Renal cortex interstitium (tissue), 11 donors: ENCODE data around the gene RGS7. TPM values are rescaled to one million over a fixed set of nuclear protein-coding genes. Genes with fewer than 3 reads are reported as not detected.
"Not testable (repeated sequence)": the region's sequence is repeated elsewhere in the genome, so short reads cannot be mapped to it uniquely, and the experiment has no call there.

Source experiments
- DNase-seq, 11 donors: peaks; one replicate each; pipeline ENCODE4 v3.0.0-alpha.2; 2013; ENCODE audit warnings: low read depth in 9 of 11, low spot score in 4 of 11; ENCODE audit errors: extremely low read depth in 1 of 11
- polyA plus RNA-seq, 3 donors: library from polyadenylated mRNA; unstranded; fragments of 120-200 nt; gene quantifications; one replicate each; pipeline ENCODE4 v1.2.1, GENCODE V29; 2013; ENCODE audit not compliant: insufficient read length in 3 of 3

RGS7 gene
- polyA plus RNA-seq, 3 donors: 5.2 to 5.8 (median 5.6) TPM

DNA sequence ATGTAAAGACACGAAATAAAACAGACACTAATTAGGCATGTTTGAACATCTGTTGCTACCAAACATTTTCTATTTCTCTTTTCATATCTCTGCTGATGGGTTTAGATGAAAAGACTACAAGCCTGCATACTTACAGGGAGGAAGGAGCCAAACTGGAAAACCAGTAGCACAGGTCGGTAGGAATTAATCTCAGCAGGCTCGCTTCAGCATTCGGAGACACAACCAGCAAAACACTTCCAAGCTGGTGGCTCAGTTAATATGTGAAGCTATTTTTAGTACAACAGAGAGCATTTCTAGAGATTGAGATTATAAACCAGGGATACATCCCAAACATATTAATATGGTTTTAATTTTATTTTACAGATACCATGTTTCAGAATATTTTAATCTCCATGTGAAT is 444.2 kb downstream of the RGS7 start:
- no peak for DNase-seq

DNA sequence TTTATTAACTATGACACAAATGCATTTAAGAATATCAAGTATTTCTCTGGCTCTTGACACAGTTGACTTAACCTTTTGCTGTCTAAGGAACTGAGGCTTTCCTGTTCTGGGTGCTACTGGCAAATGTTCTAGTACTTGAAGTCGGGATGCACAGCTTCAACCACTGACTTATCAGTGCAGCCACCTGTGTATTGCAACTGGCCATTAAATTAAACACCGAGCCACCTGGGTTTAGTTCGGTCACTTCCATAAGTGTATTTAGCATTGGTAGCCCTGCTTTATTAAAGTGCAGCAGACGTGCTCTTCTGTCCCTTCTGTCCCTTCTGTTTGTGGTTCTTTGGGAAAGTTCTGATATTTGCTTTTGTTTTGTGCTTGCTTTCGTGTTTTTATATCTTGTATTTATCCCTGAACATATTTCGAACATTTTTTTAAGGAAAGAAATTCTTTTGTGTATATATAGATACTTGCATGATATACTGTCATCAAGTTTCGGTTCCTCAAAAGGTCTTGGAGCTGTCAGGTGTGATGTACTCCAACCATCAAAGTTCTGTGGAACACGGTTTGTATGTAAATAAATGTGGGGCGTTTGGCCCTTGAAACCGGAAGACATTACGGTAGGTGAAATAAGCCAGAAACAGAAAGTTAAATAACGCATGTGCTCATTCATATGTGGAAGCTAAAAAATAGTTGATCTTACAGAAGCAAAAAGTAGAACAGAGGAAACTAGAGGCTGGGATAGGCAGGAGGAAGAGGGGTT is 447.1 kb downstream of the RGS7 start:
- no peak for DNase-seq

DNA sequence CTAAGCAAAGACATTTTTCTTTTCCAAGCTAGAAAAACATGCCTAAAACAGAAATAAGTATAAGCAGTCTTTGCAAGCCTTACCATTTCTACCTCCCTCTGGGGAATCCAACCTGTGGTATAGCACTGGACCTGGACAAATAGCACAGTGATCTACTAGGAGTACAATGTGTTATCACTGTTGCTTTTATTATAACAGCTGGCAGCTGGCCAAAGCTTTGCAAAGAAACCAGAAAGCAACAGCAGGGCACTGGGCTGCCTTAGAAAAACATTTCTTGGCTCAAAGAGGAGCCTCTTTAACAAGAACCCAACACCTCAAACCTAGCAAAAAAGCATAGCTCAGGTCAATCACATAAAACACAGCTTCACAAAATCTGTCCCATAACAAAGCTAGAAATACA is 450.5 kb downstream of the RGS7 start:
- DNase-seq: no peak

DNA sequence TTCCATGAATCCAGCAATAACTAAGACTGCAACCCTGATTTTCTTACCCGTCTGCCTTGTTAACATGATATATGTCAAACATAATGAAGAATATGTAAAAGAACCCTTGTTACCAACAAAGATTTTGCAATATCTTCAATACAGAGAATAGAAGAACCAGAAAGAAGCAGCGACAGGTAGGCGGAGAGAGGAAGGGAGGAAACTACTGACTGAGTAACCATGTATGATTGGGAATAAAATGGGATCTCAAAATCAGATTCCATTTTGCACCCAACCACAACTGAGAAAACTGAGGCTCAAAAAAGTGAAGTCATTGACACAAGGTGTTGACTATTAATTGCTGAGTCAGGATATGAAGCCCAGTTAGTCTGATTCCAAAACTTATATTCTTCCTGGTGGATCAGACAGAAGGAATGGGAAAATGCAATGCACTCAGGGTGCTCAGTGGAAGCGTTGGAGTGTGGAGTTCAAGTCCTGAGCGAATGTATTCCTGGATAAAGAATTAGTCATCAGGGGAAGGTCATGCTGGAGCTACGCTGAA is 451.7 kb downstream of the RGS7 start:
- no peak for DNase-seq

DNA sequence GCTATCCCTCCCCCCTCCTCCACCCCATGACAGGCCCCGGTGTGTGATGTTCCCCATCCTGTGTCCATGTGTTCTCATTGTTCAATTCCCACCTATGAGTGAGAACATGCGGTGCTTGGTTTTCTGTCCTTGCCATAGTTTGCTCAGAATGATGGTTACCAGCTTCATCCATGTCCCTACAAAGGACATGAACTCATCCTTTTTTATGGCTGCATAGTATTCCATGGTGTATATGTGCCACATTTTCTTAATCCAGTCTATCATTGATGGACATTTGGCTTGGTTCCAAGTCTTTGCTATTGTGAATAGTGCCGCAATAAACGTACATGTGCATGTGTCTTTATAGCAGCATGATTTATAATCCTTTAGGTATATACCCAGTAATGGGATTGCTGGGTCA is 461.6 kb downstream of the RGS7 start:
- DNase-seq: not testable (repeated sequence)

DNA sequence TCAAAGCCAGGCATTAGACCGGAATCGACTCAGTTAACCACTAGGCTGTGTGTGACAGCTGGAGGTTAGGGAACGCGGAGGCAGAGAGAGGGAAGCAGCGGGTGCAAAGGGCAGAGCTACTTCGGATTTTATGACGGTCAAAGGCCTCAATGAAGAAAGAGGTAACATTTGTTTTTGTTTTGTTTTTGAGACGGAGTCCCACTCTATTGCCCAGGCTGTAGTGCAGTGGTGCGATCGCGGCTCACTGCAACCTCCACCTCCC is 468.3 kb downstream of the RGS7 start:
- no peak for DNase-seq

DNA sequence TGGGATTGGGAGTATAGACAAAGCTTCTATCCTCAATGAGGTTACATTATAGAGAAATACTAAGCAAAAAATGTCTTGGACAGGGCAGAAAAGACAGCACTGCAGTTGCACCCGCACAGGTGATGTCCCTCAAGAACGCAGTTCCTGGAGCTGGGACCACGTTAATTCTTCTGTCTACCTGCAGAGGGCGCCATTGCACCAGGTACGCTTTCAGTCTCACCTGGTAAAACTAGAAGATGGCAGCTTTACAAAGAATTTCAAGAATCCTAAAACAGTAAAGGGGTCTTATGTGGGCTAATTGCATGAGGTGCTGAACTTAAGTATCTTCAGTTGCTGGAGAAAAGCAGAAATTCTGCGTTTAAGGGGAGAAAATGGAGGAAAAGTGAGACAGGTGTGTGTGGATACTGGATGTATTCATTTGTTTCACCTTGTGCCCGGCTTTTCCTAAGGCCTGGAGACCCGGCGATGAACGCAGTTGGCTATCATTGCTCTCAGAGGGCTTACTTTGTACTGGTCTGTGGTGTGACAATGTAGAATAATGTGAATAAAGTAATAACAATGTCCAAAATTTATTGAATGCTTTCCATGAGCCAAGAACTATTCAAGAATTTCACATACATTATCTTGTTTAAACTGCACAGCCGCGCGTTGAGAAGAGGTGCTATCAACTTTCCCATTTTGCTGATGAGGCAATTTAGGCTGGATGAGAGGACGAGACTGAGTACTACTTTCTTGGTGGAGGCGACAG is 468.8 kb downstream of the RGS7 start:
- DNase-seq: peak; percentile 13 to 44 (median 31)

DNA sequence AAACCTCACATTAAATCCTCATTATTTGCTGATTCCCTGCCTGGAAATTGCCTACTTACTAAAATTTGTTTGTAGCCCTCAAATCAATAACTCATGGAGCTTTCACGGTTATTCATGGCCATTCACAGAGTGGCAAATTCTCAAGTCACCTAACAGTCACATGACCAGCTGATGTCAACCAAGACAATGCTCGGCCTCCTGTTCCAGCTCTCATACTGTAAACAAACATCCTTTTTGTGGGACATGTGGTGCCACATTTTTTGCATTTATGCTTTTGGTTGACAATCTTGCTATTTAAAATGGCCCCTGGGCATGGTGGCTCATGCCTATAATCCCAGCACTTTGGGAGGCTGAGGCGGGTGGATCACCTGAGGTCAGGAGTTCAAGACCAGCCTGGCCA is 473.5 kb downstream of the RGS7 start:
- no peak for DNase-seq

DNA sequence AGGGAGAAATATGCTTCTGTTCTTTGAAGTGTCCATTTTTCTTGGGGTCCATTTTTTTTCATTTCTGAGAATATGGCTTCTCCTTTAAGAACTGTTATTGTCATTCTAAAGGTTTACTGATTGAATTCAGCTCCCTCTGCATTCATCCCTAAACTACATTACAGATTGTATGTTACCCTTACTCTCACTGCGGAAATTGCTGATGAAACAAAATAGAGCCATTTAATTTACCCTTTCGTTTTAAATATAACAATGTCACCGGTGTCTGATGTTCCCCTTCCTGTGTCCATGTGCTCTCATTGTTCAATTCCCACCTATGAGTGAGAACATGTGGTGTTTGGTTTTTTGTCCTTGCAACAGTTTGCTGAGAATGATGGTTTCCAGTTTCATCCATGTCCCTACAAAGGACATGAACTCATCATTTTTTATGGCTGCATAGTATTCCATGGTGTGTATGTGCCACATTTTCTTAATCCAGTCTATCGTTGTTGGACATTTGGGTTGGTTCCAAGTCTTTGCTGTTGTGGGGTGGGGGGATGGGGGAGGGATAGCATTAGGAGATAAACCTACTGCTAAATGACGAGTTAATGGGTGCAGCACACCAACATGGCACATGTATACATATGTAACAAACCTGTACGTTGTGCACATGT is 474.2 kb downstream of the RGS7 start:
- DNase-seq: not testable (repeated sequence)

DNA sequence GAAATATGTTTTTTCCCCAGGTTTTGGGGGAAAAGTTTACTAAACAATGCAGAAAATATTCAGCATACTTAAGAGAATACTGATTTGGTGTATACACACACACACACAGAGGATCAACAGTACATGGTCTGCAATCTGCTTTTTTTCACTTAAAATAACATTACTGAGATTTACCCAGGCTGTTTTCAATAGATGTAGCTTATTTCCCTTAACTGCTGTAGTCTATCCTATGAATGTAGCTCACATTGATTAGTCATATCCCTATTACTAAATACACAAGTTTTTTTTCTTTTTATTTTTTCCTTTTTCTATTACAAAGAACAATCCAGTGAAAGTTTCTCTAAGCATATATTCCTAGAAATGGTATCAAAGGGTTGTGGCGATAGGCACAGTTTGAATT is 478.4 kb downstream of the RGS7 start:
- no peak for DNase-seq

DNA sequence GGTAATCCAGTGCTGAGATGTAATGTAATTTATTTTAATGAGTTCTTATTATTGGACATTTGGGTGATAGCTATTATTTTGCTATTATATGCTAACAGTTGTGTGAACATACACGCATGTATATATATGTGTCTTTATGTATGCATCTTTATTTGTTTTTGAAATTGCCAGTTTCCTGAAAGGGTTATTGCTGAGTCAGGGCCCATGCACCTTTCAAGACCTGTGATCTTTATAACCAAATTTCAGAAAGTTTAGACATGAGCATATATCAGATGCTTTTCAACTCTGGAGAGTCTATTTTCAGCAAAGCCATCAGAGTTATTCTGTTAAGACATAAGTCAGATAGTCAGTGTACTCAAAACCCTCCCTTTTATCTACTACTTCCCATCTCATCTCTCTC is 479.4 kb downstream of the RGS7 start:
- DNase-seq: no peak

DNA sequence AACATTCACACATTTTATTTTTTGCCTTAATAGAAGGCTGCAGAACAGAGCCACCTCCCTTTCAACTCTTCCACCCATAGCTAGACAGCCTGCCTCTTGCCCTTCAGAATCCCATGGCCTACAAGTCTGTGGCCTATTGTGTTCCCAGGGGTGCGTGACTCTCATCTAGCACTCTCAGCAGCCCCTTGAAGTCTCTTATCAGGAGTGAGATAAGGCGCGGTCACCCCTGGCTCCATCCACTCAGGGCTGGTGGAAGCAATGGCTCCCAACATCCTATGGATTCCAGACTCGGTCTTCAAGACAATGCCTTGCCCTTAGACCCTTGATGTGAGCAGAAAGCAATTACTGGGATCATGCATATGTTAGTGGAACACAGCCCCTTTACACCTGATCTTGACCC is 480.9 kb downstream of the RGS7 start:
- no peak for DNase-seq

DNA sequence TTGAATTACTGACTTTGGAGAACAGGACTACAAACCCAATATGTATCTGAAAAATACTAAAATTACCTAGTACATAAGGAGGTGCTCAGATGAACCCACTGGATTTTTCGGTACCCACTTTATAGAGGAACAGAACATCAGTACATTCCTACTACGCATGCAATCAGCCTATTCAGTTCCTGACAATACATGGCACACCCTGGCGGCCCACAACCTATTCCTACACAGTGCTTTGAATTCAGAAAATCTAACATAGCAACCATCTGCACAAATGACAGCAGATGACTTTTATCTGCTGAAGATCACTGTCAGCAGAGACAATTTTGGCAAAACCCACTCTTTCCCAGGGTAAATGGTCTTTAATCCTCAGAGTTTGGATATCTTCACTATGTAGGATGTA is 487.9 kb downstream of the RGS7 start:
- DNase-seq: no peak

DNA sequence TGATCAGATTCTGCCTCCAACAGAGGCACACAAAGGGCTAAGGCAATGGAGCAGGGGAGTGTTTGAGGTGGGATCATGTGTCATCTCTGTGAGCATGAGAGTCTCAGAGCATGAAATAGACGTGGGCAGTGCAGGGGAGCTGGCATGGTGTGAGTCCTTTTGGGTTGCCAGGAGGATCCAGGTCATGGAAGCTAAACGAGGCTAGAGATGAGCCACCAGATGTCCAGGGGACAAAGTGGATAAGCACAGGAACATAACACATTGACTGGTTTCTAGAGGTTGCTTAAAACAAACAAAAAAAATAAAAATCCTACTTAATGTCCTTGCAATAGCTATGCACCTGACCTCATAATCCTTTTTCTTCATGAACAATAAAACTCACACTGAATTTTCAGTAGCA is 490.3 kb downstream of the RGS7 start:
- DNase-seq: no peak

DNA sequence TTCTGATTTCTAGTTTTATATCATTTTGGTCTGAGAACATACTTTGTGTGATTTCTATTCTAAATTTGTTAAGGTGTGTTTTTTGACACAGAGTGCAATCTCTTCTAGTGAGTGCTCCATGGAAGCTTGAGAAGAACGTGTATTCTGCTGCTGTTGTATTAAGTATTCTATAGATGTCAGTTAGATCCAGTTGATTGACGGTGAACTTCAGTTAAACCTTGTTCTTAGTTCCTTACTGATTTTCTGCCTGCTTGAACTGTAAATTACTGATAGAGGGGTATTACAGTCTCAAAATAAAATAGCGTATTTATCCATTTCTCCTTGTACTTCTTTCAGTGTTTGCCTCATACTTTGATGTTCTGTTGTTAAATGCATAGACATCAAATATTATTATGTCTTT is 497.0 kb downstream of the RGS7 start:
- DNase-seq: no peak

DNA sequence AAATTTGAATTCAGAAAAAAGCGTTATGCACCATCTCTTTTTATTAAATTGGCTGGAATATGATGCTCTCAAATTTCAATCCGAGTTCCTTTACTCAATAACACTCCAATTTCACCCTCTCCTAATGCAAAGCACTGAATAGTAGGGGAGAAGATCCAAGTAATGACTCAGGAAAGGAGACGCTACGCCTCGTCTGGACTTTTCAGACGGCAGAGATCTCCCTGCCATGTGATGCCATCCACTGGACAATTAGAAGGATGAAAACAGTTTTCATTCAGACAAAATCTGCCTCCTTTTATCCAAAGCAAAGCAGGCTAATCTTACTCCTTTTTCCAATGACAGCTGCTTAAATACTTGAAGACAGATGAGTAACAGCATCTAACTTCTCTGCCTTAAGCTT is 502.6 kb downstream of the RGS7 start:
- DNase-seq: no peak

DNA sequence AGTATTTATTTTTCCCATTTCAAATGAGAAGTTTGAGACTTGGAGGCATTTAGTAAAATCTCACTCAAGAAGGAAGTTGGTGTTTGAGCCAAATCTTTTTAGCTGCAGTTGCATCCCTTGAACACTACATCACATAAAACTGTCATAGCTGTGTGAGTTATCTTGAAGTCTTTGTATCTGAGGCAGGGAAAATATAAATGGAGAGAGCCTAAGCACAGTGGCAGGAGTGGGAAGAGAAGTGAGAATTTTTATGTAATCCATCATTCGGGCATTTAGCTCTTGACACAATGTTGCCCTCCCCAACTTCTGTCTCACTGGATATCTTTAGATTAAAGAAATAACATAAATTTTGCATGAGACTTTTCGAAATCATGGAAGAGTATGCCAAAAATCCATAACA is 509.7 kb downstream of the RGS7 start:
- DNase-seq: no peak

DNA sequence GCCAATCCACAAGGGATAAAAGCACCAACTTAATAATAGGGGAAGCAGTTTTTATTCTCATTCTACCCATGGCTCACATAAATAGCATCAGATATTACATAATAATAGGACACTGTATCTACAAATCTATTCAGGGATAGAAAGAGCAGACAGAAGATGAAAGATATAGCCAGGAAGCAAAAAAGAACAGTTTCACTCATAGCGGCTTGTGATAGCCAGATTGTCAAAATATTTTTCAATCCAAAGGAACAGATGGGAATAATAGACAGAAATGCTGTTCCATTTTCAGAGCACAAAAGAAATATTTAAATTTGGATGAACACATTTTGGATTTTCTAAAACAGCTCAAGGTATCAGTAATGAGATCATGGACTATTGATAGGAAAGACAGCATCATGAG is 512.5 kb downstream of the RGS7 start:
- DNase-seq: no peak

DNA sequence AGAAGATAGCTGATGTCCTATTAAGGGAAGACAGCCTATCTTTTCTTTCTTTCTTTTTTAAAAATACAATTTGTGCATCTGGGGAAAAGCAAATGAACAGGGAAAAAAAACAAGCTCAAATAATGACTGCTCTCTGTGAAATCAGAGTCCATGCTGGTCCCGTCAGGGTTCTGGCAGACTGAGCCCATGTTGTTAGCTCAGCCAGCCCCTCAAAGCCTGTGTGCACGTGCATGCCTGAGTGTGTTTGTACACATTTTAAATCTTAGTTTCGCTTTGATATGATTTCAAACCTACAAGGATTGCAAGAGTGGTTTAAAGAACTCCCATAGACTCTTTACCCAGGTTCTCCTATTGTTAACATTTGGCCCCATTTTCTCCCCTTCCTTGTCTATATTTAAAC is 513.2 kb downstream of the RGS7 start:
- DNase-seq: no peak

DNA sequence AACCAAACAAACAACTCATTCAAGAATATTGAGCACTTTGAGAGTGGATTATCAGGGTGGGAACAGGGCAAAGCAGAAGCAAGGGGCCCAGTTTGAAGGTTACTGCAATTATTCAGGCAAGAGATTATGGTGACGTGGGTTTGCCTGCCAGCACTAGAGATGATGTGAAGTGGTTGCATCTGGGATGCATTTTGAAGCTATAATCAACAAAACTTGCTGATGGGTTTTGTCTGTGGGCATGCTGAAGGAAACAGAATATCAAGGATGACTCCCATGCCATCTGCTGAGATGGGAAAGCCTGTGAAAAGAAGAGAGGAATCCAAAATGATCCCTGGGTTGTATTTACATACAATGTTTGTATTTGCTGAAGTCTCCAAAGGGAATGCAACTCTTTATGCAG is 520.7 kb downstream of the RGS7 start:
- no peak for DNase-seq
